Activated CD4-positive, alpha-beta T cell treated with anti-CD3 and anti-CD28 coated beads, Interleukin-2, amount 50 U/mL, for 4 hours (primary cell): Measurements from ENCODE around the gene TAC4.
A peak's percentile ranks its signal among the peaks of the same experiment; 100 is the strongest.
"Not testable (repeated sequence)": the region's sequence is repeated elsewhere in the genome, so short reads cannot be mapped to it uniquely, and the experiment has no call there.

Source experiments
- DNase-seq, 2 experiments: peaks; one replicate each; pipeline ENCODE4 v3.0.0-alpha.2; 2020

The TAC4 gene

DNA sequence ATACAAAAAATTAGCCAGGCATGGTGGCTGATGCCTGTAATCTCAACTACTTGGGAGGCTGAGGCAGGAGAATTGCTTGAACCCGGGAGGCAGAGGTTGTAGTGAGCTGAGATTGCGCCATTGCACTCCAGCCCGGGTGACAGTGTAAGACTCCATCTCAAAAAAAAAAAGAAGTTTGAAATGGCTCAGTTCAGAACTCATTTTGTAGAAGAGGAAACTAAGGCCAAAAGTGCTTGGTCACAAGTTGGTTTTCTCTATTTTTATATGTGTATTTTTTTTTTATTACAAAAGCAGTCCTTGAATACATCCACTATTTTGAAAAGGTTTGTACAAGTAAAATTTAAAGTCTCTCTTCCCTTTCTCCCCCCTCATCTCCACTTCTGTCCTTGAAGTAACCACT, 5.5 kb downstream of the TAC4 start:
- DNase-seq = no peak

DNA sequence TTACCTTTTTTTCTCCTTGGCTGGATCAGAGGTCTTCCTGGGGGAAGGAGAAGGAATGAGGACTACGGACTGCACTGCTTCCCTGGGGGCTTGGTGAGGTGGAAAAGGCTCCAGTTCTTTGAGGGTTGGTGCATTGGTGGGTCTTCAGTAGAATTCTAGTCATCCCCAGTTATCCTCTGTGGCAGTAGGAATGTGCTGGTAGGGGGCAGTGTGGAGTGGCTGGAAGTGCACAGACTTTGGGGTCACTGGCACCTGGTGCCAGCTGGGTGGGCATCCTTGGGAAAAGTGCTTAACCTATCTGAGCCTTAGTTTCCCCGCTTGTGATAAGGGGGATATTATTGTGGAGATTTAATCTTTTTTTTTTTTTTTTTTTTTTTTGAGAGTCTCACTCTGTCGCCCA, 6.3 kb downstream of the TAC4 start:
- DNase-seq = no peak

DNA sequence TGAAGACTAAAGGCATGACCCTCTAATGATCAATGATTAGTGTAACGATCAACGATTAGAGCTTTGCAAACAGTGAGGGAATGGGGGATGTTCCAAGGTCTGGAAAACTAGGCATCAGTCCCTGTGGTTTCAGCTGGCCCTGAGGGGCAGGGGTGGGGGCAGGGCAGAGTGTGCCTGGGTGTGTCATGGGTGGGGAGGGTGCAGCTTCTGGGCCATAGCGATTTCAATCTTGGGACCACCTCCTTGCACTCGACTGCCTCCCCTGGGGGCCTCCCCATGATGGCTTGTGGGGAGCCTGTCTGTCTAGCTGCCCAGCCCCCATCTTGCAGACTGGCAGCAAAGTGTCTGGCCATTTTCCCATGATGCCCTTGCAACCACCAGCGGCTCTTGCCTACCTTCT, 8.4 kb downstream of the TAC4 start:
- DNase-seq = no peak

DNA sequence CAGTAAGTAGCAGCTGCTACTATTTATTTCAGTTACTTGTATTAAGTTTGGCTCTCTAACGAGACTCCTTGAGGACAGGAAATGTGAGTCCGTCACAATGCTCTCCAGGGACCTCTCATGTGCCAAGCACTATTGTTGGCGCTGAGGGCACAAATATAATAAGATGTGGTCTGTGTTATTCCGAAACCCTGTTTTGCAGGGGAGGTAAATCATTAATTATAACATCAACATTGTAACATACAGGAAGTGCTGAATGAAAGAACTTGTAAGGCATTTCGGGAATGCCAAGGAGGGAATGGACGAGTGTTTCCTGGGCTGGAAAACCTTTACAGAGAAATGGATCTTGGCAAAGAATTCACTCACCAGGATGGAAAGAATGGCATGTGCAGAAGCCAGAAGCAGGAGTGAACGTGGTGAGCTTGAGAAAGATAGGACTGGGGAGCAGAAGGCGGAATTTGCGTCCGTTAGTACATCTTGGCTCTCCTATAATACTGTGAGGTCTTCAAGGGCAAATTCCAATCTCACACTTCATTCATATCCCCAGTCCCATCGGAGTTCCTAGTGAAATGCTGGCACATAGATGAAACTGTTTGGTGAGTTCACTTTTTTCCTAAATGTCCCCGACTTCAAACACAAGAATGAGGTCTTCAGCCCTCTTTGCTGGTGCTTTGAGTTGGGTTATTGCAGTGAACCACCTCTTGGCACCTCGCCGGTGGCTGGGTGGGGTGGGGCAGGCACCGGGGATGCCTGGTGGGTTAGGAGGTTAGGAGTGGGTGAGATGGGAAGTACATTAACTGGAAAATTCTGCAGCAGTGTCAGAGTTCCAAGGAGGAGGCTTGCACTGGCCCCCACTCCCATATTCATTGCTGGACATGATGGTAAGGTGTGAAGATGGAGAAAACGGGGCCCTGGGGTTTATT, 11.5 kb downstream of the TAC4 start:
- no peak for DNase-seq

DNA sequence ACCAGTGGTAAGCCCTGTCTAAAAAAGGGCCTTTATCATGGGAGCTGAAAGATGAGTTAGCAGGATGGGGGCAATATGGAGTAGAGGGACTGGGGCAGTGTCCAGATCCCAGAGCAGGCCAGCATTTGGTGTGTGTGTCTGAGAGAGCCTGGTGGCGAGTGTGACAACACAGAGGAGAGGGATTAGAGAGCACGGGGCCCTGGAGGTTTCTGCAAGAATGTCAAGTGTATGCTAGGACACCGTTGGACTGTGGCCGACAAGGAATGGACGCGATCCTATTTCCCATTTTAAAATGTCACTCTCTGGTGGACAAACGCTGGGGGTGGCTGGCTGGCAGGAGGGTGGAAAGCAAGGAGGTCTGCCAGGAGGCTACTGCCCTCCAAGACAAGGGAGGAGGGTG, 12.4 kb downstream of the TAC4 start:
- no peak for DNase-seq

DNA sequence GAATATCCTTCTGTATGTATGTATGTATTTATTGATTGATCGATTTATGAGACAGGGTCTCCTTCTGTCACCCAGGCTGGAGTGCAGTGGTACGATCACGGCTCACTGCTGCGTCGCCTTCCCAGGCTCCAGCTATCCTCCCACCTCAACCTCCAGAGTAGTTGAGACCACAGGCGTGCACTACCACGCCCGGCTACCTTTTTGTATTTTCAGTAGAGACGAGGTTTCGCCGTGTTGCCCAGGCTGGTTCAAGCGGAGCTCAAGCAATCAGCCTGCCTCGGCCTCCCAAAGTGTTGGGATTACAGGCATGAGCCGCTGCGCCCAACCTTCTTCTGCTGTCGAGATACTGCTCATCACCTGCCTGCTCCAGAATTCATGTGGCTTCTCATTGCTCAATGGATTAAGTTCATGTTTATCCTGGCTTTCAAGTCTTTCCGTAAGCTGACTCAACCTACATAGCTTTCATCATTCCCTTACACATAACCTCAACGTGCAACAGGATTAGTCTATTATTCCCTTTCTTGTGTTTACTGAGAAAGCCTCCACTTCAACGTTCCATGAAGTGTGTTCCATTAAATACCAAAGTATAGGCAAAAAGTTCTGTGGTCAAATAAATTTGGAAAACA, 13.6 kb downstream of the TAC4 start:
- no peak for DNase-seq

DNA sequence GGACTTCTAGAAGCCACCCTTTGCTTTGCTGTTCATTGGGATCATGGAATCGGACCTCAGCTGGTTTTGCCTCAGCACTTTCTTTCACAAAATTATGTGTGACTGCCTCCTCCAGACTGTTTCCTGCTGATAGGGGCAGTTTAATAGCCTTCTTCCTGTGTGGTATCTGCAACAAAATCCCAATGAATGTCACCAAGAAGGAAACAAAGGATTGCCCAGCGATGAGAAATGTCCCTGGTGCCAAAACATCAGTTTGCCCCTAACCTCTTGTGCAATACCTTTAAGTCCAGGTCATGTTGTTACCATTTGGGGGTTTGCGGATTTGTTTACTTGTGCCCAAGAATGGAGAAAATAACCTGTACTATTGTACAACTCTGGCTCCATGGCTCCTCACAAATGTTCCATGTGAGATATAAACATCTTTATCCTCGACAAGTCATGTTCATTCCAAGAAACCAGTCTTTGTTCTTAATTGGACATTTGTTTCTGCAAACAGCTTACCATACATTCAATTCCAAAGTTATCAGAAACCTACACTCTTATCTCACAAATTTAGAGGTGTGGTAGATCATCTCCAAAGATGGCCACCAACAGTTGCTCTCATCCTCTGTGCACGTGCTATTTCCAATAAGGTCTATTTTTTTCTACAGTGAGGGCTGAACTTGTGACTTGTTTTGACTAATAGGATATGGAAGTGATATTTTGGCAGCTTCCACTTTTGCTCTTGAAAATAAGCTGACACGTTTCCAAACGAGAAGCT, 14.8 kb downstream of the TAC4 start:
- DNase-seq = no peak

DNA sequence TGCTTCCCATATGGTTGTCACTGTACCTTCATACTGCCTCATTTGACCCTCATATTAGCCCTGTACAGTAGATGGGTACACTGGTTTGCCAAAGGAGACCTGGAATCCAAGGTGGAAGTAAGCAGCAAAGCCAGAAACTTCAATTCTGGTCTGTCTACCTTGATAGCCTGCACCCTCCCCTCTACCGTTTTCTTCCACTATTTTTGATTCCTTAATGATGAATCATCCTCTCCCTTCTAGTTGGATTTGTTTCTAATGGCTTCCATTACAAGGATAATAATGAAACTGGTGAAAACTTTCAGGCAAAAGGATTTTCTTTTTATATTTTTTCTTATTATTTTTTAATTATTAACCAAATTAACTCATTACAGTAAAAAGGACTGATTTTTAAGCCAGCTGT, 17.3 kb downstream of the TAC4 start:
- DNase-seq = no peak

DNA sequence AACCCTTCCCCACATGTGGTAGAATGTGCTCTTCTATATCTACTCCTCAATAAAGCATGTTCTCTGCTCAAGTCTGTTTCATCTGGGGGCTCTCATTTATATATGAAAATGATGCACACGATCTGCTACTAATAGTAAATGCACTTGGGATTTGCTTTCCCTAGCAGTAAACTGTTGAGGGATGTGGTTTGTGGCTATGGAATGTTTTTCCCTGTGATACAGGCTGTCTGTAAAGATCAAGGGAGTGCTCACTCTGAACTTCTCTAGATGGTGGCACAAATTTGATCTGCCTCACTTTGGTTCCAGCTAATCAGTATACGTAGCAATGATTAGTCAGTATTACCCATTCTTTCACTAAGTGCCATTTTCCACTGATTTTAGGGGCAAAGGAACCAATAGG, 18.8 kb downstream of the TAC4 start:
- DNase-seq = no peak

DNA sequence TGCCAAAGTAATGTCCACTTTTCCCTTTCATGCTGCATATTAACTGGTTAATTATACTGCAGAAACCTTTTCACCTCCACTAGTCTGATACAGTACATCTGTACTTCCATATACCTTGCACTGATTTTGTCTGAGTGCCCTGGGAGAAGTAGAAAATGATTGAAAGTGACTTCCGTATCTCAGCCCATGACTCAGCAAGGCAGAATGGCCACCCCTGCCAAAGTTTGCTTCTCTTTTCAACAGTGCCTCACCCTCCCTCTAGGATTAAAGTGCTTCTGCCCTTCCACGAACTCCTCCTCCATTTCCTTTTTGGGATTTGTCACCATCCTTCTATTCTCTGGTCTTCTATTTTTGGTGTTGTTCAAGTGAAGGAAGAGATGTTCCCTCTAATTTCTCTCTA, 19.5 kb downstream of the TAC4 start:
- DNase-seq = not testable (repeated sequence)

DNA sequence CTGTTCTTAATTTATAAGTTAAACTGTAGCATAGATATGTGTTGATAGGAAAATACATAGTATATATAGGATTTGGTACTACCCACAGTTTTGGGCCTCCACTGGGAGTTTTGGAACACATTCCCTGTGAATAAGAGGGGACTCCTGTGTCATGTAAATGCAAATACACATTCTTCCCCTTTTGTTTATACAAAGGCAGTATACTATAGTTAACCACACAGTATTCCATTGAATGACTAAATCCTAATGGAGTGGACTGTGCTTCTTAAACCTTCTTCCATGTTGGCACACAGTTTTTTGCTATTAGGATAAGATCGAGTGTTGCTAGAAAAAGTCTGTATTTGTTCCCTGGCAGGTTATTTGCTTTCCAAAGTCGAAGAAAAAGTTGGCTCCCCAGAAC, 22.2 kb downstream of the TAC4 start:
- DNase-seq = no peak

DNA sequence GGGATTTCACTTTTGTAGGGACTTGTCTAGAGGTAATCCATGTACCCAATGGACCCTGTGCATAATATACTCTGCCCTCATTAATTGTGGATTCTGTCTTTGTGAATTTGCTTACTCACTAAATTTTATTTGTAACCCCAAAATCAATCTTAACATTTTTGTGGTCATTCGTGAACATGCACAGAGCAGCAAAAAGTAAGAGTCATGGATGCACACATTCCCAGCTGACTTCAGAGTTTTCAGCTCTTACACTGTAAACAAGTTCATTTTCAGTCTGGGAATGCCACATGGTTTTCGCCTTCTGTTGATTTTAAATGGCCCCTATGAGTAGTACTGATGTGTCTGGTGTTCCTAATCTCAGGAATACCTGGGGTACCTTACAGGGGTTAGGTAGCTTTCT, 24.3 kb downstream of the TAC4 start:
- no peak for DNase-seq

DNA sequence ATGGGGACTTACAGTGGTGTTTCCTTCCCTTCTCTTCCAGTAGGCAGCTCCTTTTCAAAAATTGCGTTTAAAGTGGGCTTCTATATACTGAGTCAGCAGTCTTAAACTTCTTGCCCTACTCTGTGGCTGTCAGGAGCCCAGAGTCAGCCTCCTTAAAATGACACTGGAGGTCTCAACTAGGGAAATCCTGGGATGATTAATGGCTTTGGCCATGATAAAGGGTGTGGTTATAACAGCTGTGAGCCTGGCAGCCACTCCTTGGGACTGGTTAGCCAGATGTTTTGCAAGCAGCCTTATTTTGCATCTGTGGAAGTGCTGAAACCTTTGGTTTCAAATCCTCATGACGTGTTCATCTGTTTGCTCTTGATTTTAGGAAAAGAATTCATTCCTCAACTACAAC, 25.0 kb downstream of the TAC4 start:
- no peak for DNase-seq

DNA sequence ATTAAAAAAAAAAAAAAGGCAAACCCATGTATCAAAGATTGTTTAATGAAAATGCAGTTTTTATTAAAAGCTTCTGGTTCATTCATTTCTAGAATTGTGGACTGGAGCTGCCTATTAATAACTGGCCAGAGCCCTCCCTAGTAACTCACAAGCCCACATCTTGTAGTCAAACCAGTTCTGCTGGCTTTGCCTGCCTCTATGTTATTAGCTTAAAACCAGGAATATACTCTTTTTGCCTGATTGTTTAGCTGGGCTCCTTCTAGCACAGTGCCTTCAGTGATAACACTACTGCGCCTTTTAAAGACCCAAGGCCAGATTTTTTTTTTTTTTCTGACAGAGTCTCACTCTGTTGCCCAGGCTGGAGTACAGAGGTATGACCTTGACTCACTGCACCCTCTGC, 26.0 kb downstream of the TAC4 start:
- DNase-seq = no peak

DNA sequence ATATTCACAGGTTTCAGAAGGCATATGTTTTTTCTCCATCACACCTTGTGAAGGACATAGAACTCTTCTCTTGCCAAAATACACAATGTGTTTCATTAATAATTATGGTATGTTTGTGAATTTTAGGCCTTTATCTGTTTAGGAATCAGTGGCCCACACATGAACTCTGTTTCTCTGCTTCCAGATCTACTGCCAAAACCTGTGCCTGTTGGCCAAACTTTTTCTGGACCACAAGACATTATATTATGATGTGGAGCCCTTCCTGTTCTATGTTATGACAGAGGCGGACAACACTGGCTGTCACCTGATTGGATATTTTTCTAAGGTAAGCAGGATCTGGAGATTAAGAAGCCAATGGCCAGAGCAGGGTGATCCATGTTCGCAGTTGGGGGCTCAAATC, 26.4 kb downstream of the TAC4 start:
- DNase-seq = no peak

DNA sequence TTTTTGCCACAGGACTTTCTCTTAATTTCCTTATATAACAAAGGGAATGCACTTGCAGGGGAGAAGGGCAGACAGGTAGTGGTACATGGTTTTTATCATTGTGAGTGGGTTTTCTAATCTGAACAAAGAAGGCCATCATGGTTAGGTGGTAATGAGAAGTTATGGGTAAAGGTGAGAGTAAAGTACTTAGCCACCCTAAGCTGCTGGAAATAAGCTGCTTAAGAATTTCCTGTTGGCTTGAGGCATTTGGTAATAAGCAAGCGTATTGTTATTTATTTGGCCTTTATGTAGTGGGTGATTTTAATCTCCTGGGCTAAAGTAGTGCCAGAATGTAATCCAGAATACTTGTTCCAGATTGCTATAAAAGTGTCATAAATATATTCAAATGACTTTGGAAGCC, 27.1 kb downstream of the TAC4 start:
- DNase-seq = no peak

DNA sequence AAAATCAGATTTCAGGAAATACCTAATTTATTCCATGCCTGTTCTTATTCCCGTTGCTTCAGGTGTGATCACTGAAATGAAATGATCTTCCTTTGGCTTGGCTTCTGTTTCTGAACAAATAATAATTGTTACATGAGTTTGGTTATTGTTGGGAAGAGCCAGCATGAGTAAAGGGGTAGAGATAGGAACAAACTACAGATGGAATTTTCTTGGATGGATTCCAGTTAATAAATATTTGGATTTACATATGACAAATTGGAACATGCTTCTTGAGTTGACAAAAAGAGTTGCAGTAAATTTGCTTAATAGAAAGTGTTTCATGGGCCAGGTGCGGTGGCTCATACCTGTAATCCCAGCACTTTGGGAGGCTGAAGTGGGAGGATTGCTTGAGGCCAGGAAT, 28.2 kb downstream of the TAC4 start:
- no peak for DNase-seq

DNA sequence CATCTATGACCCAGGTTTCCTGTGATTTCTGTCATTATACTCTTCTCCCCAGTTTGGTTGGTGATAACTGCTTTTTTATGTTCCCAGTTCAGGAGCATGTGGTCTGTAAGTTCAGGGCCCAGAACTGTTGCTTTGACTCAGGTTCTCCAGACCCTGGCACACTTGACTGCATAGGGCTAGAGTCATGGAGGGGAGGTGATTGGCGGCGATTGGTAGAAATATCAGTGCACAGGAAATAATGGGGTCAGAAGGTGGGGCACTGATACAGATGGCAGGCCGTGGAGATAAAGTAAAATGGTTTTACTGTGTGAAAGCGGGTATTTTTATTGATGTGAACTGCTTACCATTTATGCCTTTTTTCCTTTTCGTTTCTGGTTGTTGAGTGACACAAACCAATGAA, 28.7 kb downstream of the TAC4 start:
- peak in 1 of 2 experiments; percentile 11 for DNase-seq

DNA sequence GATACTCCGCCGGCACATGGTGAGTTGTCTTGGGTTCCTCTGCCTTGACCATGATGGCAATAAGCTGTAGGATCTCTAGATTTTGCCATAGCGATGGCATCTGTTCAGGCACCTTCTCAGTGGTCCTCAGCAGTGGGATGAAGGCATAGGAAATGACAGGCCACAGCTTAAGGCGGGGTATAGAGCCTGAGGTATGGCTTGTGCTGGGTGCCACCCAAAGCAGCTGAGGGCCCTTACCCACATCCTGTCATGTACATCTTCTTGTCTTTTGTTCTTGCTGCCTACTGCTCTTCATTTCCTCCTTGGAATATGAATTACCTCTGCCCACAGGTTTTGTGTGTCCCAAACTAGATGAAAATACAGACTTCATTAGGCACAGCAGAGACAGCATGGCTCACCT, 29.9 kb downstream of the TAC4 start:
- DNase-seq = peak; percentile 20 to 29

DNA sequence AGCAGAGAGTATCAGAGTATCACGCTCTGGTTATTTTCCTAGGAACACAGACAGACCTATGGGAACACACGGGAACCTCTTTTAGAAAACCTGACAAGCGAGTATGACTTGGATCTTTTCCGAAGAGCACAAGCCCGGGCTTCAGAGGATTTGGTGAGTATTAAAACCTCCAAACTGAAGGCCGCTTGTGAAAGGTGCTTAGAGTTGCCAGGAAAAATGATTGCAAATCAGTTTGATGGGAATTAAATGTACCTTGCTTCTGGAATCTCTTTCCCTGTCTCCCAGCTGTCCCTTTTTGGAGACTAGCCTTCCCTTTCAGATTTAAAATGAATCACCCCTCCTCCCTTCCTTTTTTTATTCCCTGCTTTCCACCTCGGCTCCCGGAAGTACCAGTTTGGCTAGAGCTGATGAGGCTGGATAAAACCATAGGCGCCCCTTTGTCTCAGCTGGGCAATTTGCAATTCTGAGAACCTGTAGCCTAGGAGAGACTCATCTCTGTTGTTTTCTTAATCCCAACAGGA, 32.0 kb downstream of the TAC4 start:
- no peak for DNase-seq

DNA sequence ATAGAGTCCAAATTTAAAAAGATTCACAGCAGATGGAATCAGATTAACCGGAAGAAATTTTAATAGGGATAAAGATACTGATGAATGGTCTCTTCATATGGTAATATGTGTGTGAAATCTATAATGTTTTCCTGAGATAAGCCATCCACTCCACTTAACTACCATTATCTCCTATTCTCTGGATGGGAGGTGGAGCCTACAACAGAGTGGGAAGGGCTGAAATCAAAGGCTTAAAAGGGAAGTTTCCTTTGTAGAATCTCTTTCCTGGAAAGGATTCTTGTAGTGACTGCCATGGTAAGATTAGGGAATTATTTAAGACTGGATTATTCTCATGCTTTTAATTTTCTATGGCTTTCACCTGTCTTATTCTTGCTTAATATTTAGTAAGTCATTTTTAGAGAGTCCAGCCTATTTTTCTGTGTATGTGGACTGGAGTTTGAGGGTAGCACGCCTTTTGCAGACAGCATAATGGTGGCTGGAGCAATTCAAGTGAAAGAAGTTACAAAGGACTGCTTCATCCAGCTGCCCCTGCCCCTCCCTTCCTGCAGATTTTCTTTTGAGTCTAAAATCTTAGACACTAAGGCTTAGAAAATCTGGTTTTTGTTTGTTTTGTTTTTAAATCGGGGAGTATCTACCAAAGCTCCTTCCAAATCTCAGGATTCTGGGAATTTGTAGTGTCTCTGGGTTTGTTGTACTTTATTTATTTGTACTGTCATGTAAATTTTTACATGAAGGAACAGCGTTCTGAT, 32.9 kb downstream of the TAC4 start:
- DNase-seq = no peak

DNA sequence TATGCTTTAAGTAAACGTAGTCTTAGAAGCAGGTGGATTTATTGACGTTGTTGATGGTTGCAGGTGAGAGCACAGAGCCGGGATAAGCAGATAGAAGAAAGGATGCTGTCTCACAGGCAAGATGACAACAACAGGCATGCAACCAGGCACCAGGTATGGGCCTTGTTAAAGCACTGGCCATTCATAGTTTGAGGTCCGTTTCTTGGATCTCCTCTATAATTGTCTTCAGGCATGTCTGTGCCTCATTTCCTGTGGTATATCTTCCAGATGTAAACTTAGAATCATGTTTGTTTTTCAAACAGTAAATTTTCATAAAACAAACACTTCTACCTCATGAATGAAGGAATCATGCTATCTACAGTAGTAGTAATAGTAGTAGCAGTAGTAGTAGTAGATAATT, 38.8 kb downstream of the TAC4 start:
- DNase-seq = no peak

DNA sequence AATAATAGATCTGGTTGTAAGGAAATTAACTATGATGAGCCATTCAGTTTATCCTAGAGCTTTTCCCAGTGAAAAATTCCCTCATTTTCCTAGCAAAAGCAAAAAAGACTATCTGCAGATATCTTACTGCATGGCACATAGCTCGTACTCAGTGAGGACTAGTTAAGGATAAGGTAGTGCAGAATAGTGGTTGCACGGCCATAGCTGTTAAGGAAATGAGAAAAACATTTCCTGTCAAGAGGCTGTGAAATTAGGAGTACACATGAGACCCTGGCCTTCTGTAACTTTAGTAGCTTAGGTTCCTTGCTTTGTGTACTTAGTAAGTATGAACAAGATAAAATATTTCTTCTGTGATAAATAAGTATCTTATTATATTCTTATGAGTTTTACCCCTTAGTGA, 49.1 kb downstream of the TAC4 start:
- DNase-seq = no peak
